HFFc6 (cell line): Measurements from ENCODE around the gene PDPK1. TPM values are rescaled to one million over a fixed set of nuclear protein-coding genes. Genes with fewer than 3 reads are reported as not detected.
"Not testable (repeated sequence)": the region's sequence is repeated elsewhere in the genome, so short reads cannot be mapped to it uniquely, and the experiment has no call there.

Source experiments
- DNase-seq: peaks from one replicate; pipeline ENCODE4 v3.0.0-alpha.2; 2018
- H3K27ac Mint-ChIP-seq: 2 replicates; pipeline ENCODE4 v1.8.0; 2020; ENCODE audit warnings: mild to moderate bottlenecking, mixed read lengths
- H3K27me3 Mint-ChIP-seq: 2 replicates; pipeline ENCODE4 v1.8.0; 2021; ENCODE audit warnings: mild to moderate bottlenecking, moderate library complexity, mixed read lengths; ENCODE audit not compliant: insufficient read depth
- H3K36me3 Mint-ChIP-seq: 2 replicates; pipeline ENCODE4 v1.8.0; 2021; ENCODE audit warnings: low read depth, mixed read lengths
- H3K4me1 Mint-ChIP-seq: 2 replicates; pipeline ENCODE4 v1.8.0; 2020; ENCODE audit warnings: low read depth, mixed read lengths
- H3K4me3 Mint-ChIP-seq: 2 replicates; pipeline ENCODE4 v1.8.0; 2020; ENCODE audit warnings: mild to moderate bottlenecking, moderate library complexity, mixed read lengths
- H3K9me3 Mint-ChIP-seq: 2 replicates; pipeline ENCODE4 v1.8.0; 2020; ENCODE audit warnings: mild to moderate bottlenecking, mixed read lengths
- total RNA-seq, 6 experiments: library from RNA; stranded (reverse); fragmentation: NEBNext Ultra II Directional; extraction: Animal tissue kit (Norgen Biotek cat#: 25700); gene quantifications; 2 replicates in 1 of 6; 3 replicates in 5 of 6; pipeline ENCODE4 v1.2.3, GENCODE V29; 2021
- TF ChIP-seq, protein P1 (sequence below): fragments of 200-600 bp; sonication (generic); IDR thresholded peaks from 2 replicates; pipeline ENCODE4 v1.5.0; 2021; ENCODE audit warnings: antibody characterized with exemption, mild to moderate bottlenecking

The PDPK1 gene
- total RNA-seq, 6 experiments from 2014 or later, result 34.2 to 43.8 (median 37.0) TPM

DNA sequence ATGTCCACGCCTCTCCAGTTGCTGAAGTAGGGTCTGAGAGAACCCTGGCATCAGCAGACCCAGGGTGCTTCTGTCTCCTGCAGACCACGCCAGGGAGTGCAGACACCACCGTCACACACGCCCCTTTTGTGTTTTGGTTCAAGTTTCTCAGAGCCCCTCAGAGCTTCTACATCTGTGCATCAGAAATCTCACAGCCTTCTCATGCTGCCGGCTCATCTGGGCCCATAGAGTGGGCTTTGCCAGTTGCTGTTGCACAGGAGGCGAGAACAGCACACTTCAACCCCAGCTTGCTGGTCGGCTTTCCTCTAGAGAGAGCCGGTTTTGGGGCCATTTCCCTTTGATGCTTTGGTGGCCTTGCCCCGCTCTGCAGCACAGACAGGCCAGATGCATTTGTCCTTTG is 60.9 kb downstream of the PDPK1 start:
- Mint-ChIP-seq H3K4me1 (0 out of 2 replicates have a peak, but pooled peaks cover 5% of the 10 kb centered on the region), H3K27ac (no peak overlapping the region)

DNA sequence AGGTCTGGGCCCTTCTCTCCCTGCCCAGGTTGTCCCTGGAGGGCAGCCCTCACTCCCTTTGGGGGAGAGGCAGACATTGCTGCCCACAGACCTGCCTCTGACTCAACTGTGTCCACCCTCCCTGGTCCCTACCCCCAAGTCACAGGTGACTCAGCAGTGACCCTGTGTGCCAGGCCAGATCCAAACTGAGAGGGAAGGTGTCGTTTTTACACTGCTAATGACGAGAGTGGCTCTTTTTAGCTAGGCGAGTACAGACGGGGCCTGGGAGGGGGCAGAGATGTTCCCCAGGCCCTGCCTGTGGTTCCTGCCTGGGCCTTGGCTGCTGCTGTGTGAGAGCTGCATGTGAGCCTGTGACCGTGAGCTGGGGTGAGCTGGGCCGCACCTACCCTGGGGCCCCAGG is 61.3 kb downstream of the PDPK1 start:
- not testable (repeated sequence) for H3K4me3 Mint-ChIP-seq, H3K9me3 Mint-ChIP-seq

More for the DNA sequence above, 60.9 kb downstream of the PDPK1 start:
- H3K9me3 Mint-ChIP-seq, result no peaks in the 10 kb centered on the region
- H3K4me3 Mint-ChIP-seq, result no peak overlapping the region
- TF ChIP-seq, protein P1, sequence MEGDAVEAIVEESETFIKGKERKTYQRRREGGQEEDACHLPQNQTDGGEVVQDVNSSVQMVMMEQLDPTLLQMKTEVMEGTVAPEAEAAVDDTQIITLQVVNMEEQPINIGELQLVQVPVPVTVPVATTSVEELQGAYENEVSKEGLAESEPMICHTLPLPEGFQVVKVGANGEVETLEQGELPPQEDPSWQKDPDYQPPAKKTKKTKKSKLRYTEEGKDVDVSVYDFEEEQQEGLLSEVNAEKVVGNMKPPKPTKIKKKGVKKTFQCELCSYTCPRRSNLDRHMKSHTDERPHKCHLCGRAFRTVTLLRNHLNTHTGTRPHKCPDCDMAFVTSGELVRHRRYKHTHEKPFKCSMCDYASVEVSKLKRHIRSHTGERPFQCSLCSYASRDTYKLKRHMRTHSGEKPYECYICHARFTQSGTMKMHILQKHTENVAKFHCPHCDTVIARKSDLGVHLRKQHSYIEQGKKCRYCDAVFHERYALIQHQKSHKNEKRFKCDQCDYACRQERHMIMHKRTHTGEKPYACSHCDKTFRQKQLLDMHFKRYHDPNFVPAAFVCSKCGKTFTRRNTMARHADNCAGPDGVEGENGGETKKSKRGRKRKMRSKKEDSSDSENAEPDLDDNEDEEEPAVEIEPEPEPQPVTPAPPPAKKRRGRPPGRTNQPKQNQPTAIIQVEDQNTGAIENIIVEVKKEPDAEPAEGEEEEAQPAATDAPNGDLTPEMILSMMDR, result no peak
- peaks cover 4% of the 10 kb centered on the region for H3K27me3 Mint-ChIP-seq
- no peak for DNase-seq
- no peaks in the 10 kb centered on the region; the same call in 1 of the 2 replicates for H3K36me3 Mint-ChIP-seq

DNA sequence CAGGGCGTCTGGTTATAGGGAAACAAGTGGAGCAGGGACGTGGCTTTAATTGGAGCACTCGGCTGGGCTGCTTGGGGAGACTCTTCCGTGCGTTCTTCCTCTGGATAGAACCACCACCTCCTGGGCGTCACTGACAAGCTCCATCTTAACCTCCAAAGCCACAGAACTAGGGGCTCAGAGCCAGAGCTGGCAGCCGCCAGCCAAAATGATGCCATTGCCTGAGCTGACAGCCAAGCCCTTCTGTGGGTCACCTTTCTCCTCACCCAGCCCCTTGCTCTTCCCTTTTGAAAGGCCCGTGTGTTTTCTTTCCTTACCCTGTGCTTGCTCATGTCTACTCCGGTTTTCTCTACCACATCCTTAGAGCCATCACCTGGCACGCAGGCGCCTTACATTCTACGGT is 62.0 kb downstream of the PDPK1 start:
- not testable (repeated sequence) for H3K27ac Mint-ChIP-seq, H3K4me1 Mint-ChIP-seq, H3K27me3 Mint-ChIP-seq, H3K36me3 Mint-ChIP-seq, H3K4me3 Mint-ChIP-seq, DNase-seq, H3K9me3 Mint-ChIP-seq

More for the DNA sequence above, 61.3 kb downstream of the PDPK1 start:
- not testable (repeated sequence) for DNase-seq, H3K36me3 Mint-ChIP-seq, H3K27me3 Mint-ChIP-seq, H3K4me1 Mint-ChIP-seq, H3K27ac Mint-ChIP-seq

DNA sequence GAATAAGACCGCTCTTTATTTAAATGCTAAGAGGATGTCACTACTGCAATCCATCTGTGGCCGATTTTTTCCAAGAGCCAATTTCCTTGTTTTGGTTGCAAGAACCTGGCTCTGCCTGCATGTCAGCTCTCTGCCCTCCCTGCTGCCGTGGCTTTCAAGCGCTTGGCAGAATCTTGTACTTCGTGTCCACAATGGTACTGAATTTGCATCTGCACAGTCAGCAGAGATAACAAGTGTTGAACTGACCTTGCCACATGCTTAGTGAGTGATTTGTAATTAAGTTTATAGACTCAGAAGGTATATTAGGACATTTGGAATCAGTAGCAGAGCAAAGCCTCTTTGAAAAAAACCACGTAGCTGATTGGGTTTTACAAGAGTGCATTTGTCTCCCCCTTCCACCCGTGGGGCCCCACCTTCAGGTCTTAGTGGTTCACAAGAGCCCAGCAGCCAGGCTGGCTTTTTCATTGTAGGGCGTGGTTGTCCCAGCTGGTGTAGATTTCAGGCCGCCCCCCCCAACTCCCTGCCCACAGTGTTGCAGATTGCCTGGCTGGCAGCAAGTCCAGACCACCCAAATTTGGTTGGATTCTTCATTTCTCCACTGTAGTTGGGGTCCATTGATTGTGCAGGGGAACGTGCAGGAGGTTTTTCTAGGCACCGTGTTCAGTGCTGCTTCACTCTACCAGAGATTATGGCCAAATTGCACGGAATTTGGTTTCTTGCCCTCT is 63.6 kb downstream of the PDPK1 start:
- not testable (repeated sequence) for H3K27me3 Mint-ChIP-seq, H3K27ac Mint-ChIP-seq, H3K36me3 Mint-ChIP-seq, DNase-seq, H3K9me3 Mint-ChIP-seq, H3K4me3 Mint-ChIP-seq
- H3K4me1 Mint-ChIP-seq, result peaks cover 11% of the 10 kb centered on the region; the same call in 1 of the 2 replicates

DNA sequence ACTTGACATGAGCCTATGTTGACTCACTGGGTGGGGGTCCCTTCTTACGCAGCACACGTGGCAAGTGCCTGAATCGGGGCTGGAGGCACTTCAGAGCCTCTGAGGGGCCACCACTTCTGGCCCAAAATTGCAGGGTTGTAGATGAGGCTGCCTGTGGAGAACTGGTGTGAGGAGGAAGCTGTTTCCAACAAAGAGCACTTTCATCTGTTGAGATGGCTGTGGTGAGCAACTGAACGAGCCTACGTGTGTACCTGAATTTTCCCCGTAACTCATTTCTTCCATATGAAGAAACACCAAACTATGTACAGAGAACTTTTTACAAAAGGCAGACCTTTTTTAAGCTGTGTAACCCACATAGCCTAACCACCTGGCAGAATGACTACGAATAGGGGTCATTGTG is 64.4 kb downstream of the PDPK1 start:
- not testable (repeated sequence) for H3K4me3 Mint-ChIP-seq, DNase-seq, H3K36me3 Mint-ChIP-seq, H3K27ac Mint-ChIP-seq, H3K27me3 Mint-ChIP-seq, H3K9me3 Mint-ChIP-seq
- peaks cover 11% of the 10 kb centered on the region; the same call in 1 of the 2 replicates for H3K4me1 Mint-ChIP-seq

DNA sequence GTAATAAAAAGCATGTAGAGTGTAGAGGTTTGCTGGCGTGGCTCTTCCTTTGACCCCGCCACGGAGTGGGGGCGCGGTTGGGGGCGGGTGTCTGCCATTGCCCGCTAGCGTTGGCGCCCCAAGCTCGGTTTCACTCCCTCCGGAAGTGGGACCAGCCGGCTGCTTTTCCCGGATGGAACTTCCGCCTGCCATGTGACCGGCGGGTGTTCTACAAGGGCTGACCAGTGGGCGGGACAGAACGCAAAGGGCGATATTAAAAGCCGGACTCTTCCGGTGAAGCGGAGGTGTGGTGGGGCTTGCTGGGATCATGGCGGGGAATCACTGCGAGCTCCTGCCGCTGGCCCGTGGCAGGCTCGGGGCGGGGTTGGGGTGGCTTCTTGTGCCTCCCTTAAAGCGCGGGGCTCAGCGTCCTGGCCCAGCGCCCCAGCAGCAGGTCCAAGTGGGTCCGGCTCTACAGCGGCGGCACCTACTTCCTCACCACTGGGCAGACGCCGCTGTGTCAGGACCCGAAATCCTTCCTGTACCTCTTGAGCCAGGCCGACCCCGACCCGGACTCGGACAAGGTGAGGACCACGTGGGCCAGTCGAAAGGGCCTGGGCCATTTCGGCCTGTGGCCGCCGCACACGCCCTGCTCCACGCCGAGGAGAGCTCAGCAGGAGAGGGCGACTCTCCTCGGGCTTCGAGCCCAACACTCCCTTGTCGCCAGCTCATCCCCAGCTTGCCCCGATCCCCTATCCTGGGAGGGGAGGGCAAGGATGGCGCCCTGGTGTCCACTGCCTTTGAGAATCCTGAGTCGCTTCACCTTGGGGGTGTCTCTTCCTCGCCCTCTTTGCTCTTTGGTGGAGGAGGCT is 65.6 kb downstream of the PDPK1 start:
- peak overlapping the region; percentile 92 for H3K27ac Mint-ChIP-seq
- H3K27me3 Mint-ChIP-seq, result peaks cover 10% of the 10 kb centered on the region
- peaks cover 11% of the 10 kb centered on the region; the same call in 1 of the 2 replicates for H3K4me1 Mint-ChIP-seq
- H3K4me3 Mint-ChIP-seq, result peak overlapping the region; percentile 98
- H3K9me3 Mint-ChIP-seq, result no peaks in the 10 kb centered on the region
- TF ChIP-seq, protein P1, result 0 out of 2 replicates have a peak, but pooled peaks have one; percentile 9
- peak; percentile 97 for DNase-seq
- peaks cover 4% of the 10 kb centered on the region for H3K36me3 Mint-ChIP-seq

DNA sequence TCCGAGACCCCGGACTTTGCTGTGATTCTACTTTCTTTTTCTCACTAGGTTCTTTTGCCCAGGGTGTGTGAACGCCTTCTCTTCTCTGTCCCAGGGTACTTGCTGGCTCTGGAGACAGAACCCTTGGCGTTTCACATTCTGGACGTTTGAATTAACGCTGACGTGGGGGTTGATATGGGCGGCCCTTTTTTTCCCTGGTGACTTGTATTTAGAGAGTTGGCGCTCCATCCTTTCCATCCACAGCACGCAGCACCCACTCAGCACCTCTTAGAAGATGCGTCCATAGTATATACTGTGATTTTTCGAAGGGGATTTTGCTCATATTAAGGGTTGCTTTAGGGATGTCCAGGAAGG is 66.2 kb downstream of the PDPK1 start:
- Mint-ChIP-seq H3K4me3 (peak overlapping the region; percentile 98), H3K4me1 (peaks cover 11% of the 10 kb centered on the region; the same call in 1 of the 2 replicates), H3K27me3 (peaks cover 10% of the 10 kb centered on the region), H3K27ac (peak overlapping the region; percentile 92)
- H3K9me3 Mint-ChIP-seq, H3K36me3 Mint-ChIP-seq: not testable (repeated sequence)
- peak; percentile 7 for DNase-seq

DNA sequence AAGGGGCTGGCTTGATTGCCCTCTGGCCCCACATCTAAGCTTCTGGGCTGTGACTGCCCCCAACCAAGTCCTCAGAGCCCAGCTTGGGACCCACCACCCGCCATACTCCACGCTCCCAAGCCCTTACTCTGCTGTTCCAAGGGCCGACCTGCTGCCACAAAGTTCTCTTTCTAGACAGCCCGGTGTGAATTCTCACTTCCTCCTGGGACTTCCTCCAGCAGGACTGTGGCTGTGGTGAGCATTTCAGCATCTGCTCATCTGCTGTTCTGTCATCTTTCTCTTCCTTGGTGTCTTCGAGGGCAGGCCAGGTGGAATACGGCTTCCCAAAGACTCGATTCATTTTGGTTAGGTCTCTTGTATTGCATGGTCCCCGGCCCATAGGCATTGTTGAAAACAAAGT is 69.0 kb downstream of the PDPK1 start:
- not testable (repeated sequence) for H3K9me3 Mint-ChIP-seq, H3K4me3 Mint-ChIP-seq
- H3K4me1 Mint-ChIP-seq, result peaks cover 11% of the 10 kb centered on the region; the same call in 1 of the 2 replicates

DNA sequence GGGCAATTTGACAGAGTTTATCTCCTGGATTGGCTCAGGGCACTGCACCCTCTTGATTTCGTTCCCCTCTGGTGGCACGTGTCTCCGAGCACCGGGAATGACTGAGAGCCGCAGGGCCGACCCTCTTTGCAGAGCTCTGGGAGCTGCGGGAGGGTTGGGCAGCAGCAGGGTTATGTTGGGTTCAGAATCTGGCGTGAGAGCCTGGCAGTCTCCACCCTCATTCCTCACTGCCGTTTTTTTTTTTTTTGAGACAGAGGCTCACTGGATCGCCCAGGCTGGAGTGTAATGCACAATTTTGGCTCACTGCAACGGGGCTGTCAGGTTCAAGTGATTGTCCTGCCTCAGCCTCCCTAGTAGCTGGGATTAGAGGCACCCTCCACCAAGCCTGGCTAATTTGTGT is 71.5 kb downstream of the PDPK1 start:
- H3K27me3 Mint-ChIP-seq, DNase-seq, H3K4me3 Mint-ChIP-seq, H3K9me3 Mint-ChIP-seq, H3K4me1 Mint-ChIP-seq, H3K36me3 Mint-ChIP-seq, H3K27ac Mint-ChIP-seq: not testable (repeated sequence)

More for the DNA sequence above, 69.0 kb downstream of the PDPK1 start:
- not testable (repeated sequence) for DNase-seq, H3K27ac Mint-ChIP-seq, H3K36me3 Mint-ChIP-seq
- peaks cover 10% of the 10 kb centered on the region for H3K27me3 Mint-ChIP-seq
